Ovary (tissue), 3 donors: ENCODE results near the gene CPLANE1.

Experiments used
- EP300 ChIP-seq: sonication (generic); formaldehyde crosslinking; IDR thresholded peaks from one replicate; pipeline ENCODE4 v1.6.1; 2017; ENCODE audit warnings: antibody characterized with exemption
- POLR2A ChIP-seq: fragments of 450-650 bp; IDR thresholded peaks from one replicate; pipeline ENCODE4 v1.6.1; 2017; ENCODE audit warnings: antibody characterized with exemption, mild to moderate bottlenecking, moderate library complexity
- TF ChIP-seq, protein P1 (sequence below), 3 donors: fragments of 450-650 bp in 2 of 3; fragments of 200-600 bp in 1 of 3; IDR thresholded peaks; one replicate each; pipeline versions ENCODE4 v1.5.1 to v1.8.0; 2016 to 2022; ENCODE audit warnings: antibody characterized with exemption in 3 of 3, mild to moderate bottlenecking in 1 of 3
- donor health status: DM: no; HTN: no; CAD: no.

DNA sequence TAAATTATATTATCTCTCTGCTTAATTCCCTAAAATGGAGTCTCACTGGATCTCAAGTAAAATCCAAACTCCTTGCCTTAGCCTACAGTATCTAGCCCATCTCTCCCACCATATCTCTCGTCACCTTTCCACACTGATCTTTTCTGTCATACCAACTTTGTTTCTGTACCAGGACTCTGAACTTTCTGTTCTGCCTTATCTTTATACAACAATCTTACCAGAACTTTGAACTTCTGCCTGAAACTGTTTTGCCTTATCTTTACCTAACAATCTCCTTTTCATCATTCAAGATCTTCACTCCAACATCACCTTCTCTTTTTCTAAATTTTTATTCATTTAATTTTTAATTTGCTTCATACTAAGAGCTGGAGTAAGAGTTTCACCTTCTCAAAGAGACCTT, 139.0 kb downstream of the CPLANE1 start:
- TF ChIP-seq, protein P1, sequence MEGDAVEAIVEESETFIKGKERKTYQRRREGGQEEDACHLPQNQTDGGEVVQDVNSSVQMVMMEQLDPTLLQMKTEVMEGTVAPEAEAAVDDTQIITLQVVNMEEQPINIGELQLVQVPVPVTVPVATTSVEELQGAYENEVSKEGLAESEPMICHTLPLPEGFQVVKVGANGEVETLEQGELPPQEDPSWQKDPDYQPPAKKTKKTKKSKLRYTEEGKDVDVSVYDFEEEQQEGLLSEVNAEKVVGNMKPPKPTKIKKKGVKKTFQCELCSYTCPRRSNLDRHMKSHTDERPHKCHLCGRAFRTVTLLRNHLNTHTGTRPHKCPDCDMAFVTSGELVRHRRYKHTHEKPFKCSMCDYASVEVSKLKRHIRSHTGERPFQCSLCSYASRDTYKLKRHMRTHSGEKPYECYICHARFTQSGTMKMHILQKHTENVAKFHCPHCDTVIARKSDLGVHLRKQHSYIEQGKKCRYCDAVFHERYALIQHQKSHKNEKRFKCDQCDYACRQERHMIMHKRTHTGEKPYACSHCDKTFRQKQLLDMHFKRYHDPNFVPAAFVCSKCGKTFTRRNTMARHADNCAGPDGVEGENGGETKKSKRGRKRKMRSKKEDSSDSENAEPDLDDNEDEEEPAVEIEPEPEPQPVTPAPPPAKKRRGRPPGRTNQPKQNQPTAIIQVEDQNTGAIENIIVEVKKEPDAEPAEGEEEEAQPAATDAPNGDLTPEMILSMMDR (IDR thresholded peaks at IDR 0.05), result no peak
- no peak for TF ChIP-seq POLR2A
- no peak for TF ChIP-seq EP300
